Measurements from ENCODE around the gene MIOX. TPM values are rescaled to one million over a fixed set of nuclear protein-coding genes. Genes with fewer than 3 reads are reported as not detected.

Gene MIOX
- total and polyA plus RNA-seq, 2 of the 13 experiments (the other 11 are each of a cell fraction or from before 2014, with no cell fraction given) = 1.5 to 2.9 TPM

DNA sequence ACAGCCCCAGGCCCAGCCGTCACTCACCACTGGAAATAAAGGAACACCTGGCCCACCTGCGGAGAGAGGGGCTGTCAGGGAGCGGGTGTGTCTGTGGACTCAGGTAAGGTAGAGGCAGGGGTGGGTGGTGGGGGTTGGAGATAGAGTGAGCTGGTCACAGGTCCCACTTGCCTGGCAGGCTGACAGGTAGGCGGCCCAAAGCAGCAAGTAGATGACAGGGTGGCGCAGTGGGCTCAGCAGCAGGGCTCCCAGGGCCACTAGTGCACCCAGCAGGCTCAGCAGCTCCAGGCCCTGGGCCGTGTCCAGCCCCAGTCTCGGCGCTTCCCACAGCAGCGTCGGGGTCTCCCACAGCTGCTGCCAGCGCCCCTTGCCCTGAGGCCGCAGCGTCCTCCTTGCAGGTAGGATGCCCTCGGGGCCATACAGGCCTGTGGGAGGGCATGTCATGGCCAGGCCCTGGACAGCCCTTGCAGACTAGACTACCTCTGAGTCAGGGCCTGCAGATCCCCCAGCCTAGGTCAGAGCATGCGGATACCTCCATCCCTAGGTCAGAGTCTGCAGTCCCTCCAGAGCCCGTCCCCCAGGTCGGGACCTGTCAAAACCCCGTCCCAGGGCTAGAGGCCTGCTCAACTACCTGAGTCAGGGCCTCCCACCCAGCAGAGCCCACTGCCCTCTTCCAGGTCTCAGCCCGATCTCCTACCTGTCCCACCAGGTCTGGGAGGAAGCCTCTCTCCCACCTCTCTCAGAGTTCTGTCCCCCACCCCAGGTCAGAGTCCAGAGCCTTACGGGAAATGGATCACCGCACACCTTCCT is 20.2 kb downstream of the MIOX start (continued):
- TF ChIP-seq ZNF781 (CRISPR knock-in tag; IDR thresholded peaks at IDR 0.05; ENCODE audit: borderline replicate concordance, not compliant biosample characterization) (peak; percentile 53), FUBP1 (CRISPR knock-in tag; IDR thresholded peaks at IDR 0.05; ENCODE audit: borderline replicate concordance) (no peak), SPEN (CRISPR knock-in tag; IDR thresholded peaks at IDR 0.05; ENCODE audit: low read depth) (no peak; the same call in 1 of the 2 replicates), NFKB2 (CRISPR knock-in tag; IDR thresholded peaks at IDR 0.05; ENCODE audit: borderline replicate concordance) (no peak), ZNF484 (CRISPR knock-in tag; IDR thresholded peaks at IDR 0.05; ENCODE audit: borderline replicate concordance, low read depth) (no peak), MLX (CRISPR knock-in tag; IDR thresholded peaks at IDR 0.05) (no peak), THAP9 (CRISPR knock-in tag; IDR thresholded peaks at IDR 0.05; ENCODE audit: borderline replicate concordance) (peak; percentile 67; the same call in 1 of the 2 replicates), RELA (CRISPR knock-in tag; IDR thresholded peaks at IDR 0.05) (no peak), FIP1L1 (IDR thresholded peaks at IDR 0.05; ENCODE audit: borderline replicate concordance, insufficient read depth, low read depth, low read length) (no peak), ZNF451 (CRISPR knock-in tag; IDR thresholded peaks at IDR 0.05) (no peak), NR2C2 (CRISPR knock-in tag; IDR thresholded peaks at IDR 0.05; ENCODE audit: borderline replicate concordance) (0 out of 2 replicates have a peak, but pooled peaks have one; percentile 14), HOXA3 (CRISPR knock-in tag; IDR thresholded peaks at IDR 0.05) (no peak), SRSF1 (optimal IDR thresholded peaks at IDR 0.05; ENCODE audit: low read depth, low read length) (no peak), ZNF264 (CRISPR knock-in tag; IDR thresholded peaks at IDR 0.05) (no peak), ASH2L (IDR thresholded peaks at IDR 0.05; ENCODE audit: insufficient read length, low read depth, low read length) (peak; percentile 60), RFX1 (IDR thresholded peaks at IDR 0.05) (no peak), DMAP1 (CRISPR knock-in tag; IDR thresholded peaks at IDR 0.05) (peak; percentile 35; the same call in 1 of the 2 replicates), TARDBP (CRISPR knock-in tag; IDR thresholded peaks at IDR 0.05) (no peak), SETDB1 (CRISPR knock-in tag; IDR thresholded peaks at IDR 0.05; ENCODE audit: borderline replicate concordance) (no peak), RCOR2 (CRISPR knock-in tag; IDR thresholded peaks at IDR 0.05) (no peak), NRL (CRISPR knock-in tag; IDR thresholded peaks at IDR 0.05; ENCODE audit: borderline replicate concordance) (peak; percentile 31; the same call in 1 of the 2 replicates)
- TF ChIP-seq, protein P1, sequence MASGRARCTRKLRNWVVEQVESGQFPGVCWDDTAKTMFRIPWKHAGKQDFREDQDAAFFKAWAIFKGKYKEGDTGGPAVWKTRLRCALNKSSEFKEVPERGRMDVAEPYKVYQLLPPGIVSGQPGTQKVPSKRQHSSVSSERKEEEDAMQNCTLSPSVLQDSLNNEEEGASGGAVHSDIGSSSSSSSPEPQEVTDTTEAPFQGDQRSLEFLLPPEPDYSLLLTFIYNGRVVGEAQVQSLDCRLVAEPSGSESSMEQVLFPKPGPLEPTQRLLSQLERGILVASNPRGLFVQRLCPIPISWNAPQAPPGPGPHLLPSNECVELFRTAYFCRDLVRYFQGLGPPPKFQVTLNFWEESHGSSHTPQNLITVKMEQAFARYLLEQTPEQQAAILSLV (CRISPR knock-in tag; IDR thresholded peaks at IDR 0.05; ENCODE audit: borderline replicate concordance) = no peak
